Measurements from ENCODE around the gene DNAAF1. TPM values are rescaled to one million over a fixed set of nuclear protein-coding genes. Genes with fewer than 3 reads are reported as not detected.

The DNAAF1 gene
- total RNA-seq, 4 donors from 2014 or later: 0.44 to 0.85 TPM; not detected in 2

DNA sequence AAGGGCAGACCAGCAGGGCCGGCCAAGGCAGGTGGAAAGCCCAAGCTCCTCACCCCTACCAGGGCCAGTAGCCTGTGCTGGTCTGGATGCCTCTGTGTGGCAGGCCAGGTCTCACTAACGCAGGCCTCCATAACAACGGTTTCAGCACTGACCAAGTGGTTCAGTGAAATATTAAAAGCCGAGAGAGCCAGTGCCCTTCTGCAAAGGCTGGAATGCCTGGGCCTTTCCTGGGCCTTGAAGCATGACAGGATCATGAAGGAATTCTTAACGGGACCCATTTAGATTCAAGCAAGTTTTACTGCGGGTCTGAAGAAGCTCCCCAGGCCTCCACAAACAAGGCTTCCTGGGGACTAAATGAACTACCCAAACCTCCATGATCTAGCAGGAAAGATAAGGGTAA lies 62.1 kb downstream of the DNAAF1 start:
- TF ChIP-seq, protein P1, sequence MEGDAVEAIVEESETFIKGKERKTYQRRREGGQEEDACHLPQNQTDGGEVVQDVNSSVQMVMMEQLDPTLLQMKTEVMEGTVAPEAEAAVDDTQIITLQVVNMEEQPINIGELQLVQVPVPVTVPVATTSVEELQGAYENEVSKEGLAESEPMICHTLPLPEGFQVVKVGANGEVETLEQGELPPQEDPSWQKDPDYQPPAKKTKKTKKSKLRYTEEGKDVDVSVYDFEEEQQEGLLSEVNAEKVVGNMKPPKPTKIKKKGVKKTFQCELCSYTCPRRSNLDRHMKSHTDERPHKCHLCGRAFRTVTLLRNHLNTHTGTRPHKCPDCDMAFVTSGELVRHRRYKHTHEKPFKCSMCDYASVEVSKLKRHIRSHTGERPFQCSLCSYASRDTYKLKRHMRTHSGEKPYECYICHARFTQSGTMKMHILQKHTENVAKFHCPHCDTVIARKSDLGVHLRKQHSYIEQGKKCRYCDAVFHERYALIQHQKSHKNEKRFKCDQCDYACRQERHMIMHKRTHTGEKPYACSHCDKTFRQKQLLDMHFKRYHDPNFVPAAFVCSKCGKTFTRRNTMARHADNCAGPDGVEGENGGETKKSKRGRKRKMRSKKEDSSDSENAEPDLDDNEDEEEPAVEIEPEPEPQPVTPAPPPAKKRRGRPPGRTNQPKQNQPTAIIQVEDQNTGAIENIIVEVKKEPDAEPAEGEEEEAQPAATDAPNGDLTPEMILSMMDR (IDR thresholded peaks at IDR 0.05; ENCODE audit: low read depth): no peak

DNA sequence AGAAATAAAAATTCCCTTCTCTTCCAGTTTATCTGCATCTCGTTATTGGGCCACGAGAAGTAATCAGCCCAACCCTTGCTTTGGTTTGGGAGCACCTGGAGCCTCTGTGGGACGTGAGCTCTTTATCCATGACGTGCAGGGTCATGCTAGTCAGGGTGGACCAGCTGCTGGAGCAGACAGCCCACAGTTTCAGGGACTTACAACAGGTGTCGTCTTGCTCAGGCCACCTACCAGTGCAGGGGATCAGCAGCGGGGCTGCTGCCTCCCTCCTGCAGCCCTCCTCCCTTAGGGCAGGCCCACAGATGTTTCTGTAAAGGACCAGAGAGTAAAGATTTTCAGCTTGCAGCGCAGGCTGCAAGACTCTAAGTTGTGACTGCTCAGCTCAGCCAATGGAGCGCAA lies 62.8 kb downstream of the DNAAF1 start:
- TF ChIP-seq, protein P1 (IDR thresholded peaks at IDR 0.05; ENCODE audit: low read depth): no peak

DNA sequence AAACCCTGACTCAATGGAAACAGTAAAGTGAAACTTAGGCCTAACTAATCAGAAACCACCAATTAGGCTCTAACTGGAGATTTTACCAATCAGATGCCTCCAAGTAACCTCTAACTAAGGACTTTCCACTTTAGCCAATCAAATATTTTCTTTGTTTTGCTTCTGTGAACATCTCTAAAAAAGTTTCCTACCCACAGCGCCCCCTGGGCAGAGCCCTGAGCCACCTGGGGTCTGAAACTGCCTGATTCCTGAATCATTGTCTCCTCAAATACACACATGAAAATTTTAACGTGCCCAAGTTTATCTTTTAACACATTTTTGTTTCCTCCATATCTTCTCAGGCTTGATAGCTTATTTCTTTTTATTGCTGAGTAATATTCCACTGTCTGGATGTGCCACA lies 64.9 kb downstream of the DNAAF1 start:
- TF ChIP-seq, protein P1 (IDR thresholded peaks at IDR 0.05; ENCODE audit: low read depth): no peak

DNA sequence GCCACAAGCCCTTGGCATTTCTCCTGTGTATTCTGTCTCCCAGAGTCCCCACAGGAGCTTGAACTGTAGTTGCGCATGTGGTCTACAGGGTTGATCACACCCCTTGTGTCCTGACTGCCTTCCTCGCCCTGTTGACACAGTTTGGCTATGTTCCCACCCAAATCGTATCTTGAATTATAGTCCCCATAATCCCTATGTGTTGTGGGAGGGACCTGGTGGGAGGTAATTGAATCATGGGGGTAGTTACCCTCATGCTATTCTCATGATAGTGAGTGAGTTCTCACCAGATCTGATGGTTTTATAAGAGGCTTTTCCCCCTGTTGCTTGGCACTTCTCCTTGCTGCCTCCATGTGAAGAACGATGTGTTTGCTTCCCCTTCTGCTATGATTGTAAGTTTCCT lies 67.0 kb downstream of the DNAAF1 start:
- TF ChIP-seq, protein P1 (IDR thresholded peaks at IDR 0.05; ENCODE audit: low read depth): no peak

DNA sequence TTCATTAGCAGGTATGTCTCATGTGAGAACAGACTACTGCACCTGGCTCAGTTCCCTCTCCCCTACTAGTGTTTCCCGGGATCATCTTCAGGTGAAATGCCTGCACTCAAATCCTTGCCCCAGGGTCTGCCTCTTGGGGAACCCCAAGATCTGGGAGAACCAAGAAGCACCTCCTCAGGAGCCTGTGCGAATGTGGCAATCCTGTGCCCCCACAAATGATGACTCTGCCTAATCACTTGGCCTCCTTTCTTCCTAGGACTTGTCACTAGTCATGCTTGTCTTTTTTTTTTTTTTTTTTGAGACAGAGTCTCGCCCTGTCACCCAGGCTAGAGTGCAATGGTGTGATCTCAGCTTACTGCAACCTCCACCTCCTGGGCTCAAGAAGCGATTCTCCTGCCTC lies 67.5 kb downstream of the DNAAF1 start:
- TF ChIP-seq, protein P1 (IDR thresholded peaks at IDR 0.05; ENCODE audit: low read depth): no peak

DNA sequence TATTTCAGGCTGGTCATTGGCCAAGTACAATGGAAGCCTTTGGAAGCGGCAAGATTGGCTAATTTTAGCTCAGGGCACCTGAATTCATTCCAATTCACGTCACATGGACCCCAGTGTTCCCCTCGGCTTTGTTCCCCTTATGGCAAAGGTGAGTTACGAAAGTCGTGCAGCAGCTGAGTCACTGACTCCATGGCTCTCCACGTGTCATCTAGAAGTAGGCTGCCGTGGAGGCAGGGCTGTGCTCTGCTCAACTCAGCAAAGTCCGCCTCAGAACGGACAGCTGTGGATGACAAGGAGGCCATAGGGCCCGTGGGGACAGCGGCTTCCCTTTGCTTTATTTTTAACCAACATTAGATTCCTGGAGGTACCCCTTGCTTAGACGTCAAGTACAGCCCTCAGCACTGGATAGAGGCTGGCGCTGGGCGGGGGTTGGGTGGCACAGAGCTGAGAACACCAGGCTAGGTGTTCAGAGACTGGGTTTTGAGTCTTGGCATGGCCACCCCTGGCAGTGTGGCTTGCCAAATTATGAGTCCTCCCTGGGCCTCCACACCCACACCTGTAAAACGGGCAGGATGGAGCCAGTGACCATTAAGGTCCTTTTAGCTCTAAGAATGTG lies 69.5 kb downstream of the DNAAF1 start:
- TF ChIP-seq, protein P1 (IDR thresholded peaks at IDR 0.05; ENCODE audit: low read depth): no peak

DNA sequence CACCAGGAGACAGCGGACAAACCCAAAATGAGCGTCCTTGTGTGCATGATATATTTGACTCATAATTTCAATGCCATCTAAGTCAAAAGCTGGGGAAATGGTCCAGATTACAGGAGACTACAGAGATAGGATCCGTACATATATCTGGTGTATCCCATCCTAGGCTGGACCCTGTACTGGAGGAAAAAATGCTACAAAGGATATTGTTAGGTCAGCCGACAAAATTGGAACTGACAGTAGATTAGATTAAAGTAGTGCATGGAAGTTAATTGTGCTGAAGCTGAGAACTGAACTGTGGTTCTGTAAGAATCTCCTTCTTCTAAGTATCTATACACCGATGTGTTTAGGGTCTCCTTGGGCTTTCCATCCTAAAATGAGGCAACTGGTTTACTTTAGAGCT lies 70.4 kb downstream of the DNAAF1 start:
- TF ChIP-seq, protein P1 (IDR thresholded peaks at IDR 0.05; ENCODE audit: low read depth): no peak

Data from subcutaneous adipose tissue (tissue), 4 donors.